NCI-H446 (cell line): ENCODE data around the gene DNAJB14.
A peak's percentile ranks its signal among the peaks of the same experiment; 100 is the strongest.

Experiments used
- DNase-seq, 2 experiments: peaks; one replicate each; lab custom pipeline; 2025; lab: John Stamatoyannopoulos, UW

The DNAJB14 gene

DNA sequence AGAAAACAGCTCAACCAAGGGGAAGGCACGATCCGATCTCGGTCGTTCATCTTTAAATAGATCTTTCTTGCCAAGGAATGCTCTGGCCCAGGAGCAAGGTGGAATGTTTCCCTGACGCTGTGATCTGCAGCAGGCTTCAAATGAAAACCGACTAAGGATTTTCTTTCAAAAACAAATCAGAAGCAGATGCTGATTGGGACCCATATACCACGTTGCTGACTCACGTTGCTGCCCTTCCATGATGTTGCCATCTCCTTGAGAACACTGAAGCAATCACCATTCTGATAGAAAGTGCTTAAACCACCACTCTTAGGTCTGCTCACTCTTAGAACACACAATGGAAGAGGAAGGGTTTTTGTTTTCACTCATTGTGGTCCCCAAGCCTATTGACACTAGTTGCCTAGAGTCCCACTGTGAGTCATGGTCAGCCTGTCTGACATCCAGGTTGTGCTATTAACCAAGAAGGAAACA lies 78.3 kb downstream of the DNAJB14 start:
- no peak for DNase-seq

DNA sequence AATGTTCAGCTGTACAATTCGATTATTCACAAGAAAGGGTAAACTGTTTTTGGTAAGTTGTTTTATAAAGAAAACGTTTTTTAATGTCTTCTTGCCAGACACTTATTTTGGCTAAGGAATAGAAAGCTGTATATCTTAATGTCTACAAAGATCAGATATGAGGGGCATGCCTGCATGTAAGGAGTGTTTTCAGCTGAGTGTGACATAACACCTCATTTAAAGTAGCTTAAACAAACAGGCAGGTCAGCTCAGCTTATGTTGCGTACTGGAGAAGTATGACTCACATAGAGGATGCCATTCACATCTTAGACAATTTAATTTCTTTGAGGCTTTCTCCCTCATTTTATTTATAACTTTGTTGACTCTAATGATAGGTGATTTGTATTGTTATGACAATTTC lies 82.6 kb downstream of the DNAJB14 start:
- DNase-seq, result no peak

DNA sequence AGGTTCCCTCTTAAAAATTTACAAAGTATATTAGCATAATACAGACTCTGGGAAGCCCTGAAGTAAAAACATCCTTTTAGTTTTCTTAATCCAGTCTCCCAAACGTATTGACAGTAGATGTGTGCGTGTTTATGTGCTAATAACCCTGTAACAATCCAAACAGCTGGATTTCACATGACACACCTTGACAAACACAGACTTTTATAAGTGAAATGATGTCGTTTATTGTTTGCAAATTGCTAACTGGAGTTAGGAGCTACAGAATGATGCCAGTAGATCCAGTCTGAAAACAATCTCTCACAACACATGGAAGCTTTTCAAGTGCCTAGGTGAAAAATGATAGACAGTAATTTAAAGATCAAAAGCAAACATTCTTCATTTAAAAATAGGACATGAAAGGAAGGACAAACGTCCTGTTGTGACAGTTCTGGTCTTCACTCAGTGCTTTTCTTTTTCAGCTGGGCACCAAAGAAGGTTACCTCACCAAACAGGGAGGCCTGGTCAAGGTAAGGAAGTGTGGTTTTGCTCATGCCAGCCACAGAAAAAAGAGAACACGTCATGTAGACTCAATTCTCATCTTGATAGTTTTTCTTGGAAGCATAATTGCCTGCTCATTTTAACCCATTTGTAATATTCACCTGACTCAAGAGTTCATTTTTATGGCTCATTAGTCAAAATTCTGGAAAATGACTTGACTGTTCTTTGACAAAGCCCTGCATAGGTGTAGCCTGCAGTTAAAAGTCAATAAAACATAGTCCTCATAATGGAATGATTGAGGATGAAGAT lies 85.1 kb downstream of the DNAJB14 start:
- no peak for DNase-seq

DNA sequence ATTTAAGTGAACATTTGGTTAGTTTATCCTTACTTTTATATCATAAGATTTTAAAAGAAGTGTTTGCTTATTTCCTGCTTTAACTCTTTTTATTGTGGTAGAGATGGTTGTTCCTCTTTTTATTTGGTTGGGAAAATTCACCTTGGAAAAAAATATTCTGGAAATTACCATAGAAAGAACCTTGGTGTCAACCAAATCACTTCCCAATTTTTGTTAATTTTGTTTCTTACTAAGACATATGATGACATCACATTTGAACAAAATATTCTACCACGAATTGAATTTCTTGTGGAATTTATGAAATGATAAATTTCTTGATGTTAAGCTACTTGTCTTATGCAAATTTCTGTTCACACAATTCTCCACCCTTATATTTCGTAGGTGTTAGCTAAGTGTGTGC lies 85.9 kb downstream of the DNAJB14 start:
- no peak for DNase-seq

DNA sequence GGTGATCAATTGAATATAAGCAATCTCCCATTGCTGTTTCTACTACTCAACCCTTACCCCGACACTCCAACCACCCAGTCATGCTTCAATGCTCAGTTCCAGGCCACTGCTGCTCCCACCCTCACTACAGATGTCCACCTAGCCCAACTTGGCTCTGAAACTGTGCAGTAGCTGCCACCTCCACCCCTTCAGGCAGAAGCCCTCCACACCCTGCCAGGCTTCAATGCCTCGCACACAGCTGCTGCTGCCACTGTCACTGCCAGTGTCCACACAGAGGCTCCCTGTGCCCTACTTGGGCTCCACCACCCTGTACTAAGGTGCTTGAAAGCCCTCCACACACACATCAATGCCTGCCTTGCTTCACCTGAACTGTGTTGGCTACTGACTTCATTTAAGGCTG lies 86.8 kb downstream of the DNAJB14 start:
- peak in 1 of 2 experiments; percentile 12 for DNase-seq

DNA sequence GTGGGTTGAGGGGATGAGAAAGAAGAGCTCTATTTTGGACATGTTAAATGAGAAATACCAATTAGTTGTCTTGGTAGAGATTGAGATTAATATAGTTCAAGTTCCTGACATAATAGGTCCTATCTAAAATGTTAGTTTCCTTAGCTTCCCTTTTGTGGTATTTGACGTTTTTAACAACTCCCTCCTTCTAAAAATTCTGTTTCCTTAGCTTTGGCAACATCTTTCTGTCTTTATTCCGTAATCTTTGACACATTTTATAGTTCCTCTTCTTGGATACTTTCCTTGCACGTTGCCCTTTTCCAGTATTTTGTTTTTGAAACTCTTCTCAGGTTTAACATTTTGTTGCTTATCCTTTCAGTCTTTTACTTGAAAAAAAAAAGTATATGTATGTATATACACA lies 89.1 kb downstream of the DNAJB14 start:
- no peak for DNase-seq

DNA sequence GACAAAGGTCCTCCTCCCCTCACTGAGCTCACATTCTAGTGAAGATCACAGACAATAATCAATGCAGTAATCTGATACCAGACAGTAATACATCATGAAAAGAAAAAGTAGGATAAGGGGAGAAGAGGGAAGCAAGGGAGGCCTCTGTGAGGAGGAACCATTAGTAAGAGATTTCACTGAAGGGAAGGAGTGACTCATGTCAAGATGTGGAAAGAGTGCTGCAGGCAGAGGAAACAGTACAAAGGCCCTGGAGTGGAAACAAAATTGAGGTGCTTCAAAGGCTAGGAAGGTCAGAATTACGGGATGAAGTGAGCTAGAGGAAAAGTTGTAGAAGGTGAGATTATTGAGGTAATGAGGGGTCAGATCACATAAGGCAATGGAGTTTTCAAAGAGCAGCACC lies 90.3 kb downstream of the DNAJB14 start:
- no peak for DNase-seq

DNA sequence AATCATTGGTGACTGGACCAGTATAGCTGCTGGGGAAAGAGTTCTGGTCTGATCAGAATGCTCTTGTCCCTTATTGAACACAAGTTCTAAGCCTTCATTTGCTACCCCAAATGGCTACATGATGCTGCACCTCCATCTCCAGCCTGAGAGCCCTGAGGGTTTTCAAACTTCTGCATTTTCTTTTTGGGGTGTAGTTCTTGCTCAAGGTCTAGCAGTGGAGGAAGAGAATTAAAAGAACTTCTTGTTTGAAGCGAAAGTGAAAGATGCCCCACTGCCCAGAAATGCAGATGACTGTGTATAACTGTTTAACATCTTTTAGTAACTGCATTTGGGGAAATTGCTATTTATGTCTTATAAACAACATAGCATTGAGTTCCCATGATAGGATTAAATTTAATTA lies 90.7 kb downstream of the DNAJB14 start:
- DNase-seq, result no peak

DNA sequence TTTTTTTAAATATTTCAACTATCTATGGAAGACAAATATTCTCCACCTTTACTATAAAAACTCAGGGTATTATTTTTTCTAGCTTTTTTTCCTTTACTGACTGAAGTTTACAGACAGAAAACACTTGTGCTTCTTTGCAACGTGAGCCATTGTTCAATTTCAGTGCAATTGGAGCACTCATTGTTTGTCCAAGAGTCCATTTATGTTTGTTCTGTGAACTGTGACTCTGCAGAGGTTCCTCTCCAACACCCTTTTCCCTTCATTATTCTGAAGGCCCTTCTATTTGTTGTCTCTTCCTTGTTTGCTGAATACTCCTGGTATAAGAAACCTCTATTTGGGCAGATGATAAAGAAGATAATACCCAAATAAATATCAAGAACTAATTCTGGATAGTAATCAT lies 92.4 kb downstream of the DNAJB14 start:
- DNase-seq, result no peak

DNA sequence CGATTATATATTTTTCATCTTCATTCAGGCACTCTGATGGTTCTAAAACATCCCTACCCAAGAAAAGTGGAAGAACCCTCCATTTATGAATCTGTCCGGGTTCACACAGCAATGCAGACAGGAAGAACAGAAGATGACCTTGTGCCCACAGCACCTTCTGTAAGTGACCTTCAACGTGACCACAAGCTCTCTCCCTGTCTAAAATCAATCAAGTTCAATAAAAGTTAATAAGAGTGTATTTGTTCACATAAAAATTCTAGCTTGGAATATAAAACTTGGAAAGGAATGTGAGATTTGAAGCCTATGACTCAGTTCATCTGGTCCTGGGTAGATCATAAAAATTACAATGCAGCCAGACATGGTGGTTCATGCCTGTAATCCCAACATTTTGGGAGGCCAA lies 93.2 kb downstream of the DNAJB14 start:
- no peak for DNase-seq

DNA sequence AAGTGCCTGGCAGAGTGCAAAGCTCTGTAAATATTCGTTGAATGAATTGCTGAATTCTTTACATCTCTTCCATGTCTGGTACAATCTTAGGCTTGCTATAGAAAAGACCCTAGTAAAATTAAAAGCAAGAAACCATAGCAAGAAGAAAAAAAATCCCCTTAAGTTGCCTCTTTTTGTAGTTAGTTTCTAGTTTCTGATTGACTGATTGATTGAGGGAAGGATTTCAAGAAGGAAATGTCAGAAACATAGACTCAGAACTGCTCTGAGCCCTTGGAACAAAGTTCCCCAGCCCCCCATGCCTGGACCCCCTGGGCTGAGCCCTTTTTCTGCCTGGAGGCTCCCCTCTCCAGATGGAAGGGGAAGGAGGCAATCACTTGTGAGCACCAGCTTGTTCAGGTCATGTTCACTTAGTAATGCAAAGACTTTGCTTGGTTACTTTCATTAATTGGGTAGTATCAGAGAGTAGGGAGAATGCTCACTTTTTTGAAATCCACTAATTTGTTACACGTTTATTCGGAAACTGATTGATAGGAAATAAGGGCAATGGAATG lies 94.1 kb downstream of the DNAJB14 start:
- no peak for DNase-seq

- DNase-seq, result no peak
Measured at GRCh38 chr4:99848591-99849001, 97.8 kb downstream of the DNAJB14 start.

- DNase-seq, result no peak
Measured at GRCh38 chr4:99847362-99847976, 98.9 kb downstream of the DNAJB14 start.

GRCh38 chr4:99846891-99847290 lies 99.5 kb downstream of the DNAJB14 start:
- no peak for DNase-seq
